LoVo (cell line): ENCODE measurements around the gene CACFD1.

Source experiments
- DNase-seq: peaks from one replicate; pipeline ENCODE4 v3.0.0-alpha.2; 2016; ENCODE audit warnings: low spot score

The CACFD1 gene

GRCh38 chr9:133518706-133519449, 59.1 kb downstream of the CACFD1 start:
- DNase-seq = no peak

DNA sequence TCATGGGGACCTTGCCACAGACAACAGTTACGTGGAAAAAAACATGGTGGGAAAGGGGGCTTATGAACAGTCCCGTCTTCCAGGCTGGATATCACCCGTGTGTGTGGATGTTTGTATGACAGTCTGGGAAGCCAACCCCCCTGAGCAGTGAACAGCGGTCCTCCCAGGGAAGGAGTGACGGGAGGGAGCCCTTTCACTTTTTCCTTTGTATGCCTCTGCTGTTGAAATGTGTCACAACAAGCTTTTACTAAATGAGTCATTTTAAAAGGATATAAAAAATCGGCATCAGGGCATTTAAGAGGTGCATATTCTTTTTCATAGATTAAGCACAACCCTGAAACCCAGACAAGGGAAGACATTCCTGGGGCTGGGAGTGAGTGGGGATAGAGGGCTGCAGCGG, 59.9 kb downstream of the CACFD1 start:
- DNase-seq = no peak

DNA sequence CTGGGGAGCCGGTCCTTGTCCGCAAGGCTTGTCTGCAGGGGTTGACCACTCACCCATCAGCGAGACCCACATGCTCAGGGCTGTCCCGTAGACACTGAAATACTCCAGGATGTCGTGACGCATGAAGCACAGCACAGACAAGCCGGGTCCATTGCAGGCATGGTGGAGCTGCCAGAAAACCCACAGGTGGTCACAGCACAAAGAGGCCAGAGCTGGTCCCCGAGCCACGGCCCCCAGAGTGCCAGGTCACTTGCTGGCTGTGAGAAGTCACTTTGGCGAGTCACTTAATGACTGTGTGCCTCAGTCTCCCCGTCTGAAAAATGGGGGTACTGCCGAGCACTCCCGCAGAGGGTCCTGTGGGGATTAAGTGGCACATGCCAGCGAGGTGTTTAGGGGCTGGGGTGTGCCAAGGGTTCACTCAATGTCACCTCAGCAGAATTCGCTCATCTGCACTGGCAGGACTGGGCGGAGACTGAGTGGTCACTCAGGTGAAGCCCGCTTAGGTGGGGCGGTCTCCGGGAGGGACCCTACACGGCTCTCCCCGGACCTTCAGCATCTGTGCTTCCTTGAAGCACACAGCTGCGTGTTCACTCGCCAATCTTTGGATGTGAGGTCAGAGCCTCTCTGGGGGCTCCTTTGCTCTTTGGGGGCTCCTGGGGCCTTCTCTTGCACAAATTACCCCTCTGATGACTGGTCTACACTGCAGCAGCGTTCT, 60.5 kb downstream of the CACFD1 start:
- no peak for DNase-seq
